Duodenal mucosa (tissue), 2 donors: Measurements from ENCODE around the gene PPID.
"Not testable (repeated sequence)": the region's sequence is repeated elsewhere in the genome, so short reads cannot be mapped to it uniquely, and the experiment has no call there.

Experiments
- H3K27ac ChIP-seq: one replicate; pipeline ENCODE4 v1.7.0; 2013; ENCODE audit warnings: low read depth, low read length
- H3K27me3 ChIP-seq, 2 donors: one replicate each; pipeline ENCODE4 v1.7.0; 2013; ENCODE audit warnings: low read length in 2 of 2, control low read depth in 1 of 2; ENCODE audit not compliant: insufficient read depth in 2 of 2, control insufficient read depth in 1 of 2
- H3K36me3 ChIP-seq, 2 donors: one replicate each; pipeline ENCODE4 v1.7.0; 2013; ENCODE audit warnings: low read length in 2 of 2, control low read depth in 1 of 2; ENCODE audit not compliant: insufficient read depth in 2 of 2, control insufficient read depth in 1 of 2
- H3K4me1 ChIP-seq, 2 donors: one replicate each; pipeline ENCODE4 v1.7.0; 2013; ENCODE audit warnings: low read length in 2 of 2, control low read depth in 1 of 2; ENCODE audit not compliant: insufficient read depth in 2 of 2, control insufficient read depth in 1 of 2
- H3K4me3 ChIP-seq, 2 donors: one replicate each; pipeline ENCODE4 v1.7.0; 2013; ENCODE audit warnings: low read length in 2 of 2, low read depth in 1 of 2
- H3K9ac ChIP-seq, 2 donors: one replicate each; pipeline ENCODE4 v1.7.0; 2013; ENCODE audit warnings: low read length in 2 of 2, low read depth in 1 of 2
- H3K9me3 ChIP-seq, 2 donors: one replicate each; pipeline ENCODE4 v1.7.0; 2013; ENCODE audit warnings: low read length in 2 of 2, control low read depth in 1 of 2; ENCODE audit not compliant: control insufficient read depth in 1 of 2

Gene PPID

GRCh38 chr4:158671665-158671914, 51.6 kb downstream of the PPID start, which contains the start of gene C4orf46:
Gene C4orf46 (minus strand): TSS chr4:158671887. CDS start chr4:158671801, 86 bp downstream.
- H3K9me3 ChIP-seq = no peaks in the 10 kb centered on the region
- peaks cover 14 to 17% of the 10 kb centered on the region in 2 donors for H3K4me1 ChIP-seq
- H3K36me3 ChIP-seq = no peaks in the 10 kb centered on the region
- H3K9ac ChIP-seq = peak within 1 kb of the TSS; percentile 88 to 100
- H3K27me3 ChIP-seq = no peaks in the 10 kb centered on the region
- H3K4me3 ChIP-seq = peak within 1 kb of the TSS; percentile 88 to 97
- peak within 1 kb of the TSS; percentile 94 for H3K27ac ChIP-seq

- H3K9me3 ChIP-seq = no peaks in the 10 kb centered on the region
- H3K27ac ChIP-seq = peak overlapping the region; percentile 94
- no peaks in the 10 kb centered on the region for H3K27me3 ChIP-seq
- no peaks in the 10 kb centered on the region for H3K36me3 ChIP-seq
- H3K9ac ChIP-seq = peak overlapping the region; percentile 74 to 100
- peaks cover 14 to 17% of the 10 kb centered on the region in 2 donors for H3K4me1 ChIP-seq
- H3K4me3 ChIP-seq = peak overlapping the region; percentile 88 to 97
Measured at GRCh38 chr4:158670975-158671664, 52.1 kb downstream of the PPID start.

DNA sequence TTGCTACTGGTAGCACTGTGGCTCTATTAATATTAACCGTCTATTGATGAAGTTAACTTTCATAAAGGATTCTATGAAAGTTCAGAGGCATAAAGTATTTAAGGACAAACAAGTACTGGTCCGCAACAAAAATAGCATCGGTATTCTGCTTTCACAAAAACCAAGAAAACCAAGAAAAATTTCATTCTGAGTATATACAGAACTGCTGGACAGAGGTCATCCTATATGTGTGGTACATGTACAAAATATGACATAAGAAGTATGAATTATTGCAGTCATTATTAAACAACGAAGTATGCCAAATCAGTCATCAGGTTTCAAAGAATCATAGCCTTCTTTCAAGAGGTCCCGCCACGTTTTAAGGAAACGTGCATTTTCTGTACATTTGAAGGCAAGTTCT, 53.9 kb downstream of the PPID start:
- Histone ChIP-seq H3K9me3 (no peaks in the 10 kb centered on the region), H3K4me3 (no peak overlapping the region), H3K27ac (no peak overlapping the region), H3K9ac (no peak overlapping the region), H3K36me3 (no peaks in the 10 kb centered on the region), H3K4me1 (peaks cover 14 to 17% of the 10 kb centered on the region in 2 donors), H3K27me3 (no peaks in the 10 kb centered on the region)

- Histone ChIP-seq H3K27ac (no peak overlapping the region), H3K27me3 (no peaks in the 10 kb centered on the region), H3K9ac (no peak overlapping the region), H3K4me1 (peaks cover 8 to 10% of the 10 kb centered on the region in 2 donors), H3K36me3 (no peaks in the 10 kb centered on the region), H3K4me3 (no peak overlapping the region), H3K9me3 (no peaks in the 10 kb centered on the region)
Measured at GRCh38 chr4:158667651-158668198, 55.5 kb downstream of the PPID start.

- no peak overlapping the region for H3K27ac ChIP-seq
- no peaks in the 10 kb centered on the region for H3K36me3 ChIP-seq
- peaks cover 8 to 10% of the 10 kb centered on the region in 2 donors for H3K4me1 ChIP-seq
- H3K4me3 ChIP-seq = no peak overlapping the region
- H3K9me3 ChIP-seq = no peaks in the 10 kb centered on the region
- H3K27me3 ChIP-seq = no peaks in the 10 kb centered on the region
- H3K9ac ChIP-seq = no peak overlapping the region
Measured at GRCh38 chr4:158666892-158667291, 56.3 kb downstream of the PPID start.

- H3K27me3 ChIP-seq = no peaks in the 10 kb centered on the region
- no peaks in the 10 kb centered on the region for H3K4me1 ChIP-seq
- H3K27ac ChIP-seq = no peak overlapping the region
Measured at GRCh38 chr4:158664806-158665205, 58.4 kb downstream of the PPID start.

GRCh38 chr4:158663707-158664625, 59.2 kb downstream of the PPID start:
- H3K27me3 ChIP-seq, H3K4me3 ChIP-seq, H3K4me1 ChIP-seq, H3K27ac ChIP-seq, H3K36me3 ChIP-seq, H3K9me3 ChIP-seq, H3K9ac ChIP-seq: not testable (repeated sequence)

More at GRCh38 chr4:158664806-158665205, 58.4 kb downstream of the PPID start:
- H3K4me3 ChIP-seq = no peak overlapping the region
- no peaks in the 10 kb centered on the region for H3K36me3 ChIP-seq
- H3K9ac ChIP-seq = no peak overlapping the region
- H3K9me3 ChIP-seq = no peaks in the 10 kb centered on the region

- H3K4me1 ChIP-seq, H3K36me3 ChIP-seq, H3K27ac ChIP-seq, H3K27me3 ChIP-seq, H3K9ac ChIP-seq, H3K4me3 ChIP-seq, H3K9me3 ChIP-seq: not testable (repeated sequence)
Measured at GRCh38 chr4:158663255-158663654, 59.9 kb downstream of the PPID start.
